Measurements from ENCODE around the gene IMMP2L.

Gene IMMP2L

GRCh38 chr7:111067251-111067650 lies 495.0 kb downstream of the IMMP2L start:
- no peak for DNase-seq

DNA sequence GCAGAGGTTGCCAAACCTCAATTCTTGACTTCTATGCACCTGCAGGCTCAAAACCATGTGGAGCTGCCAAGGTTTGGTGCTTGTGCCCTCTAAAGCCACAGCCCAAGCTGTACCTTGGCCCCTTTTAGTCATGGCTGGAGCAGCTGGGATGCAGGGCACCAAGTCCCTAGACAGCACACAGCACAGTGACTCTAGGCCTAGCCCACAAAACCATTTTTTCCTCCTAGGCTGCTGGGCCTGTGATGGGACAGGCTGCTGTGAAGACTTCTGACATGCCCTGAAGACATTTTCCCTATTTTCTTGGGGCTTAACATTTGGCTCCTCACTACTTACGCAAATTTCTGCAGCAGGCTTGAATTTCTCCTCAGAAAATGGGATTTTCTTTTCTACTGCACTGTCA lies 499.1 kb downstream of the IMMP2L start:
- no peak for DNase-seq

GRCh38 chr7:111059833-111060232 lies 502.5 kb downstream of the IMMP2L start:
- DNase-seq, result peak; percentile 63

GRCh38 chr7:111057066-111057465 lies 505.2 kb downstream of the IMMP2L start:
- no peak for DNase-seq

GRCh38 chr7:111056371-111056770 lies 505.9 kb downstream of the IMMP2L start:
- no peak for DNase-seq

- DNase-seq, result no peak
These were observed 509.3 kb downstream of the IMMP2L start for GRCh38 chr7:111053035-111053434.

GRCh38 chr7:111051832-111052231 lies 510.5 kb downstream of the IMMP2L start:
- DNase-seq, result no peak

DNA sequence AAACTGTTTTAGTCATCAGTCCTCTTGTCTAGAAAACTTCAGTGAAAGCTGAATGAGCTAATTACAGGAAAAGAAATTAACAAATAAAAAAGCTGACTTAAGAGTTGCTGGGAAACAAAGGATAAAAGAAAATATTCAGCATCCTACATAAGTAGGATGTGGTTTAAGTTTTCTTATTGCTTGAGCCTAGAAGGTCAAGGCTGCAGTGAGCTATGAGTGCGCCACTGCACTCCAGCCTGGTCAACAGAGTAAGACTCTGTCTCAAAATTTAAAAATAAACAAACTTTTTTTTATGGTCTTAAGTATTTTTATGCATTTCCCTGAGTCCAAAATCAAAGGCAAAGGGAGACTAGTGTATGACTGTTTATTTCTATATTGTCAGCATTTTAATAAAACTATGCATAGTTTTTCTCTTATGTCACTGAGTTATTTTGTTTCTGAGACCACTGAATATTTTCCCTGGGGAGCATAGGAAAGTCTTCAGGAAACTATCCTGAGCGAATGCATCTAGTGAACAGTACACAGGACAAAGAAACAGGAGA lies 511.3 kb downstream of the IMMP2L start:
- DNase-seq, result no peak

GRCh38 chr7:111049971-111050680 lies 512.2 kb downstream of the IMMP2L start:
- no peak for DNase-seq

GRCh38 chr7:111047595-111047994 lies 514.7 kb downstream of the IMMP2L start:
- DNase-seq, result no peak

DNA sequence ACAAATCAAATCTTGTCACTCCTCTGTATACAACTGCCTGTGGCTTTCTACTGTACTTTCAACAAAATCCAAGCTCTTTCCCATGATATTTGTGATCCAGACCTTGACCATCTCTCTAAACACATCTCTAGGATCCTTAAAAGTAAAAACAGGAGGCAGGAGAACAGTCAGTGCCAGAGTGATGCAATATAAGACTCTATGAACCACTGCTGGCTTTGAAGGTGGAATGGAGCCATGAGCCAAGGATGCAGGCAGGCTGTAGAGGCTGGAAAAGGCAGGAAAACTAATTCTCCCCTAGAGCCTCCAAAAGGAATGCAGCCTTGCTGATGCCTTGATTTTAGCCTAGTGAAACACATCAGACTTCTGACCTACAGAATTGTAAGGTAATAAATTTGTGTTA lies 516.8 kb downstream of the IMMP2L start:
- DNase-seq, result no peak

GRCh38 chr7:111043561-111043960 lies 518.7 kb downstream of the IMMP2L start:
- no peak for DNase-seq

DNA sequence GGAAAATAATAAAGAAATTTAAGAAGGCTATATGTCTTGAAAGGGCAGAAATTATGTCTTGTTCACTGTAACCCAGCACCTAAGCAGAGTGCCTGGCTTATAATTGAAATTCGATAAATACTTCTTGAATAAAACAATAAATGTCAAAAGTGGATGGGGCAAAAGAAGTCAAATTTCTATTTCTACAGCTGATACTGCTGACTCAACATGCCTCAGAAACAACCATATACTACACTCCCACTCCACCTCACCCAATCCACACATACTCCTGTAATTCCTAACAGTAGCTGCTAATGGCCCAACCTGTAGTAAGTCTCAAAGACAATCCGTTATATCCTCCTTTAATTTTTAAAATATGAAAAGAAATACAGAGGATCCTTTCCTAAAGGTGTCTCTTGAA lies 519.5 kb downstream of the IMMP2L start:
- DNase-seq, result no peak

DNA sequence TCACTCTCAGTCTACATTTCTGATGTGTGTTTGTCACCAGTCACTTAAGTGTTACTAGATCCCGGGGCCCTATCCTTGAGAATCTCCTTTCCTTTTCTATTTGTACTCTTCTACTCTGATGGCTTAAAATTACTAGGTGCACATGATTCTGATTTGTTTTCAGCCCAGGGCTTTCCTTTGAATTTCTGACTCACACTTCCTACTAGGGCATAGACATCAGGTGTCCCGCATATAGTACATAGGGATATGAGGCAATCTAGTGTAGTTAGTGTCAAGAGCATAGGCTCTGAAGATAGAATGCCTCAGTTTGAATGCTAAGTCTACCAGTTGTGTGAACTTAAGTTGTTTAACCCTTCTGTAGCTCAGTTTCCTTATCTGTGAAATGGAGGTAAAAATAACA lies 520.7 kb downstream of the IMMP2L start:
- DNase-seq, result no peak

DNA sequence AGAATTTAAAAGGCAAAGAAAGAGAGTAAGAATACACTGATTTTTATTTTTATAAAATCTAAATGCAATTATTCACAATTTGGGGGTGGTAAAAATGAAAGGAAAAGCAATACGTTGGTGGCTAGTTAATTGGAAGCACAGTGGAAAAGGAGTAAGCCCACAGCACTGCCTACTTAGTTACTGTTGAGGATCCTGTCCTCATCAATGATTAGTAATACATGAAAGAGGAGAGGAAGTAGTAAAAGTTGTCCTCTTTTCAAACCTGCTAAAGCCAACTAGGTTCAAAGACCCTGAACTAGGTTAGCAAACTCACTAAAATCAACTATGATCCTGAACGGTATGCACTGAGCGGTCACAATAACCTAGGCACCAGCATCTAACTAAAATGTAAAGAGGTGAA lies 524.1 kb downstream of the IMMP2L start:
- DNase-seq, result no peak

- DNase-seq, result no peak
These were observed 530.4 kb downstream of the IMMP2L start for GRCh38 chr7:111031916-111032315.

DNA sequence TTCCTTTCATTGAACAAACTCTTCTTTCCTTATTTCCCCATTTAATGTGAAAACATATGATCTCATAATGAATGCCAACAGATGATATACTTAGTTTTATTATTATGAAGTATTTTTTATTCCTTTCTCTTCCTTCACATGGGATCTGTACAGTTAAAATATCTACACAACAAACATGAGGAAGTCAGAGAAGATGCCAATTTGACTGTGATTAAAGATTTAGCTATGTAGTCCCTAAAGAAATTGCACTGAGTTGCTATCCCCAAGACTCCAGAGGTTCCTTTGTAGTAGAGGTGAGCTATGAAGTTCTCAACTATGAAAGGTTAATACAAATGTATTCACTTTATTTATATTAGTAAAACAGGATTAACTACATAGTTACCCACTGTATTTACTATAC lies 532.0 kb downstream of the IMMP2L start:
- DNase-seq, result no peak

DNA sequence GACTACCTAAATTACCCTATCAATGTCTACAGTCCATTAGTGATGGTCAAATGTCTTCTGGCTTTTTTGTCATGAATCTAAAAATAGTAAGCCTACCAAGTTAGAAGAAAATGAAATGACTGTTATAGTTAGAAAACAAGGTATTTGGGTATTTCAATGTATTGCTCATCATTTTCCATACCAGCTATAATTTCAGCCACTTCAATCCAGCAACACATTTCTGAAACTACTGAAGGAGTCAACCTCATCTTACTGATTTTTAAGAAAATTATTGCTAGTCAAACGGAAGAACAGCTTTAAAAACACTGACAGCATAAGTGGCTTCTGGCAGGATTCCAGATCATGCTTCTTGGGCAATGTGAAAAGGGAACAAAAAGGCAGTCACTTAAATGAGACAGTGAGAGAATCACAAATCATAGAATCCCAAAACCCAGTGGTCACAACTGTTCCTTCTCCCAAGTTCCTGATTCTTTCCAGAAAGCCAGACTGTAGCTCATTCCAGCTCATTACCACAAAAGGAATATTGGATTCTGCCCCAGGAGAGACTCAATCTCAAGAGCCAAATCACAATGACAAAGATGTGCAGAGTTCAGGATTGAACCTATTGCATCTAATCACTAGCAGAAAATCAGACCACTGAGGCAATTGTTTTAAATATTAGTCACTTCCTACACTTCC lies 532.6 kb downstream of the IMMP2L start:
- peak; percentile 9 for DNase-seq

GRCh38 chr7:111029141-111029572 lies 533.1 kb downstream of the IMMP2L start:
- DNase-seq, result no peak

DNA sequence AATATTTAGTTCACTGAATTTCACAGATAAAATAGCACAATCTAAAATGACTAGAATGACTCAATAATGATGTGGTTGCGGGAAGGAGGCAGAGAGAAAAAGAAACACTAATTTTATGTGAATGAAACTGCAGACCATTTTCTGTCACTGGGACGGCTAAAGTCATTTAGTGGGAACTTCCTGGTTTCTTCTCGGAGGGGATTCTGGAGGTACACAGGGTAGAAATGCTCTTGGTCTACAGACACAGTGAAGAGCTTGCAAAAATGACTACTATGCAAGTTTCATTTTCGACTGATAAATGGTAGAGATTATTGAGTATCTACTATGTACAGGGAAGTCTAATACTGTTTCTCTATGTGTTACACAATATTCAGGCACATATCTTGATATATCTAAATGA lies 534.9 kb downstream of the IMMP2L start:
- no peak for DNase-seq

GRCh38 chr7:111026806-111027205 lies 535.5 kb downstream of the IMMP2L start:
- DNase-seq, result no peak

- no peak for DNase-seq
These were observed 535.9 kb downstream of the IMMP2L start for GRCh38 chr7:111026343-111026742.

GRCh38 chr7:111025006-111025405 lies 537.3 kb downstream of the IMMP2L start:
- DNase-seq, result no peak

GRCh38 chr7:111018960-111019736 lies 543.1 kb downstream of the IMMP2L start:
- no peak for DNase-seq

Measured in NCI-H446 treated with DMSO at 0.1 percent for 48 hours (cell line).